Ovary (tissue), 9 donors: Measurements from ENCODE around the gene GOLGB1. TPM values are rescaled to one million over a fixed set of nuclear protein-coding genes. Genes with fewer than 3 reads are reported as not detected.

Experiments
- DNase-seq, 5 donors: peaks; one replicate each; pipeline ENCODE4 v3.0.0-alpha.2; 2019 to 2020
- H3K27ac ChIP-seq, 2 donors: fragments of 200-600 bp; one replicate each; pipeline versions ENCODE4 v1.5.1 to v1.8.0; 2019 to 2022
- H3K27me3 ChIP-seq: fragments of 200-600 bp; one replicate; pipeline ENCODE4 v1.8.0; 2022
- H3K36me3 ChIP-seq: fragments of 200-600 bp; sonication (generic); one replicate; pipeline ENCODE4 v1.5.1; 2019
- H3K4me1 ChIP-seq: one replicate; pipeline ENCODE4 v1.8.1; 2013; ENCODE audit warnings: mild to moderate bottlenecking, moderate library complexity; ENCODE audit not compliant: insufficient read depth
- H3K4me3 ChIP-seq: fragments of 200-600 bp; sonication (generic); one replicate; pipeline ENCODE4 v1.5.1; 2017
- H3K9me3 ChIP-seq, 2 donors: fragments of 200-600 bp in 1 of 2; sonication (generic) in 1 of 2; one replicate each; pipeline versions ENCODE4 v1.5.1 to v1.8.1; 2013 to 2019; ENCODE audit warnings: mild to moderate bottlenecking in 1 of 2, moderate library complexity in 1 of 2
- CTCF ChIP-seq, 3 donors: fragments of 450-650 bp in 2 of 3; fragments of 200-600 bp in 1 of 3; IDR thresholded peaks; one replicate each; pipeline versions ENCODE4 v1.5.1 to v1.8.0; 2016 to 2022; ENCODE audit warnings: antibody characterized with exemption in 3 of 3, mild to moderate bottlenecking in 1 of 3
- EP300 ChIP-seq: sonication (generic); formaldehyde crosslinking; IDR thresholded peaks from one replicate; pipeline ENCODE4 v1.6.1; 2017; ENCODE audit warnings: antibody characterized with exemption
- POLR2A ChIP-seq: fragments of 450-650 bp; IDR thresholded peaks from one replicate; pipeline ENCODE4 v1.6.1; 2017; ENCODE audit warnings: antibody characterized with exemption, mild to moderate bottlenecking, moderate library complexity
- WGBS, 3 donors: extraction: QIAGEN DNeasy Blood & Tissue Kit in 1 of 3; methylation state at CpG; one replicate each; pipeline versions ENCODE4 v1.1.5 to v1.1.7; 2013 to 2017; 5-methylcytosine and 5-hydroxymethylcytosine counted together
- intact Hi-C, 4 donors: fragments of 100-400 bp; cut with DNase I; formaldehyde crosslinking; loops; one replicate each; pipeline versions ENCODE4 v1.11.0 to v1.15.1; 2022 to 2023
- polyA plus RNA-seq, 2 donors: library from polyadenylated mRNA; stranded (reverse); fragments of 200-250 nt in 1 of 2; fragments of 350-450 nt in 1 of 2; fragmentation: Illumina TruSeq in 1 of 2; extraction: RNeasy Lipid Tissue Mini Kit (QIAGEN cat#74804) in 1 of 2; gene quantifications; one replicate each; pipeline ENCODE4 v1.2.3, GENCODE V29; 2013 to 2014
- total RNA-seq, 7 donors: library from RNA; depleted of rRNA in 2 of 7; stranded (reverse); fragments of >200 nt in 2 of 7; fragmentation: NEBNext Ultra II Directional in 3 of 7; extraction: Animal tissue kit (Norgen Biotek cat#: 25700) in 3 of 7; gene quantifications; one replicate each; pipeline versions ENCODE4 v1.1.0 to v1.2.4, GENCODE V29; 2016 to 2023
- donor health status: DM: no; HTN: no; CAD: no; lungs with moderate emphysema.
- donor health status: DM: no; HTN: no; CAD: no.
- donor health status: Bipolar disorder and iron deficiency.
- donor health status: DM: yes; HTN: yes; CAD: no.
- donor health status: DM: no; HTN: no; CAD: no.
- donor health status: DM: yes; HTN: yes; CAD: no.

GOLGB1 gene
- total and polyA plus RNA-seq, 9 donors: 18.9 to 70.5 (median 50.2) TPM

GRCh38 chr3:121757087-121757811 lies 7.7 kb upstream of the GOLGB1 start:
- Histone ChIP-seq H3K36me3 (no peaks in the 10 kb centered on the region), H3K9me3 (no peaks in the 10 kb centered on the region), H3K4me1 (peaks cover 2% of the 10 kb centered on the region), H3K27me3 (no peaks in the 10 kb centered on the region), H3K27ac (no peak overlapping the region), H3K4me3 (no peak overlapping the region)
- intact Hi-C loops: no loop called here
- TF ChIP-seq POLR2A: no peak
- TF ChIP-seq CTCF (IDR thresholded peaks at IDR 0.05): no peak
- no peak for TF ChIP-seq EP300
- no peak for DNase-seq
- WGBS, 3 donors: 49 to 62% (median 50%) methylated on average over 4 of the region's 4 CpGs

- Histone ChIP-seq H3K27ac (no peak overlapping the region), H3K9me3 (no peaks in the 10 kb centered on the region), H3K4me3 (no peak overlapping the region), H3K4me1 (peaks cover 4% of the 10 kb centered on the region), H3K36me3 (no peaks in the 10 kb centered on the region), H3K27me3 (no peaks in the 10 kb centered on the region)
- 22 to 37% (median 32%) methylated on average over 1 of the region's 1 CpG for WGBS, 3 donors
- no peak for DNase-seq
- TF ChIP-seq CTCF (IDR thresholded peaks at IDR 0.05) (no peak), EP300 (no peak), POLR2A (no peak)
- intact Hi-C loops: no loop called here
Observed at GRCh38 chr3:121752772-121753171, 3.2 kb upstream of the GOLGB1 start.

- Histone ChIP-seq H3K27ac (no peak overlapping the region), H3K4me1 (peaks cover 4% of the 10 kb centered on the region), H3K36me3 (no peaks in the 10 kb centered on the region), H3K4me3 (no peak overlapping the region), H3K27me3 (no peaks in the 10 kb centered on the region), H3K9me3 (no peaks in the 10 kb centered on the region)
- 61 to 80% (median 72%) methylated on average over 1 of the region's 1 CpG for WGBS, 3 donors
- intact Hi-C loops: no loop called here
- TF ChIP-seq CTCF (IDR thresholded peaks at IDR 0.05) (no peak), POLR2A (no peak), EP300 (no peak)
- no peak for DNase-seq
Observed at GRCh38 chr3:121752261-121752660, 2.7 kb upstream of the GOLGB1 start.

GRCh38 chr3:121750087-121750415 lies 510 bp upstream of the GOLGB1 start:
- intact Hi-C loops: no loop called here
- Histone ChIP-seq H3K27me3 (no peaks in the 10 kb centered on the region), H3K4me3 (peak overlapping the region; percentile 96), H3K36me3 (no peaks in the 10 kb centered on the region), H3K4me1 (peaks cover 5% of the 10 kb centered on the region), H3K9me3 (no peaks in the 10 kb centered on the region), H3K27ac (peak overlapping the region in 1 of 2 donors; percentile 66)
- TF ChIP-seq POLR2A (no peak), EP300 (no peak), CTCF (IDR thresholded peaks at IDR 0.05) (no peak)
- DNase-seq: no peak
- 1% methylated on average over 9 of the region's 9 CpGs for WGBS, 3 donors
